AG04450 (cell line): ENCODE results near the gene MYH8. TPM values are rescaled to one million over a fixed set of nuclear protein-coding genes. Genes with fewer than 3 reads are reported as not detected.

Experiments used
- CTCF ChIA-PET: fragments of 300-600, 350-600 bp; formaldehyde crosslinking; extraction: SDS; loops from one replicate; lab custom pipeline; 2022; ENCODE audit warnings: antibody characterized with exemption, inconsistent platforms; lab: Charles Lee
- POLR2A ChIA-PET: fragments of 350-600 bp; formaldehyde crosslinking; extraction: SDS; loops from one replicate; lab custom pipeline; 2021; ENCODE audit warnings: antibody characterized with exemption, inconsistent platforms; lab: Yijun Ruan, JAX
- DNase-seq: peaks from one replicate; pipeline ENCODE4 v3.0.0-alpha.2; 2011; ENCODE audit warnings: low read depth, low spot score
- H3K27ac ChIP-seq: one replicate; pipeline ENCODE4 v1.5.1; 2012; ENCODE audit warnings: low read depth, low read length, control low read depth
- H3K27me3 ChIP-seq: one replicate; pipeline ENCODE4 v1.6.0; 2012; ENCODE audit warnings: low read length; ENCODE audit not compliant: control insufficient read depth, insufficient read depth
- H3K4me3 ChIP-seq: 2 replicates; pipeline ENCODE4 v1.5.1; 2011; ENCODE audit warnings: mild to moderate bottlenecking, low read depth, low read length, control low read depth
- H3K9me3 ChIP-seq: 2 replicates; pipeline ENCODE4 v1.5.1; 2012; ENCODE audit warnings: low read length; ENCODE audit not compliant: control insufficient read depth, insufficient read depth
- CTCF ChIP-seq: IDR thresholded peaks from 2 replicates; pipeline ENCODE4 v1.5.1; 2011; ENCODE audit warnings: low read depth, low read length, control low read depth, inconsistent platforms
- polyA plus RNA-seq: library from polyadenylated mRNA; depleted of rRNA; stranded (reverse); fragments of >200 nt; gene quantifications from 2 replicates; pipeline ENCODE4 v1.2.3, GENCODE V29; 2011; rRNA removed

Gene MYH8
- polyA plus RNA-seq, 1 experiment: not detected

DNA sequence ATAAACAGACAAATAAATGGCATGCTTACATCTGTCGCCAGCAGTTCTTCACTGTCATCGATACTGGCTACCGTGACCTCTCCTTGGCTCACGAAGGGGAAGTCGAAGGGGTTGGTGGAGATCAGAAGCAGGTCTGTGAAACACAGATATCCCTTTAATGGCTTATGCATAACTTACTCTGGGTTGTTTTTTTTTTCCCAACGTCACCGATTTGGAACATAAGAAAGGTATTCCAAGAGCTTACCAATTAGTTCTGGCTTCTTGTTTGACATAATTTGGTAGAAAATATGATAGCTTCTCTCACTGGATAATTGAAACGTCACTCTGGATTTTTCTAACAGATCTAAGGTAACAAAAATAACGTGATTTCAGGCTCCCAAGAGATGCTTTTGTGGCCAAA, 67.1 kb downstream of the MYH8 start:
- H3K27me3 ChIP-seq: no peaks in the 10 kb centered on the region
- peaks cover 39% of the 10 kb centered on the region for H3K9me3 ChIP-seq
- ChIA-PET CTCF (no interaction called here), POLR2A (no interaction called here)
- DNase-seq: no peak
- no peak overlapping the region for H3K27ac ChIP-seq
- no peak overlapping the region for H3K4me3 ChIP-seq
- TF ChIP-seq CTCF: no peak

DNA sequence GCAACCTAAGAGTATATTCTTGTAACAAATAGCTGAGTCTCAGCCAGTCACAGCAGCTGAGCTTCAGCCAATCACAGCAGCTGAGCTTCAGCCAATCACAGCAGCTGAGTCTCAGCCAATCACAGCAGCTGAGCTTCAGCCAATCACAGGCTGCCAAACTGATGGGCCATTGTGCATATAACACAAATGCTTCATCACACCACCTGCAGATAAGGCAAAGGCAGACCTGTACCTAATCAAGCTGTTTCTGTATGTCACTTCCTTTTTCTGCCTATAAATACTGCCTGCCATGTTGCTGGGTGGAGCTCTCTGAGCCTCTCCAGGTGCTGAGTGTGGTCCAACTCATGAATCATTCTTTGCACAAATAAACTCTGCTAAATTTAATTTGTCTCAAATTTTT, 68.9 kb downstream of the MYH8 start:
- no peaks in the 10 kb centered on the region for H3K27me3 ChIP-seq
- no peak for TF ChIP-seq CTCF
- DNase-seq: no peak
- CTCF ChIA-PET: interaction anchor here (0.7 kb wide), 1 partner anchor 31 kb away, joined by 3 read pairs; no protein-coding TSS in a partner anchor
- POLR2A ChIA-PET: no interaction called here
- peaks cover 47% of the 10 kb centered on the region for H3K9me3 ChIP-seq
- H3K4me3 ChIP-seq: no peak overlapping the region
- H3K27ac ChIP-seq: no peak overlapping the region

- no peak overlapping the region for H3K27ac ChIP-seq
- H3K27me3 ChIP-seq: no peaks in the 10 kb centered on the region
- no peak for DNase-seq
- no peak for TF ChIP-seq CTCF
- CTCF ChIA-PET: no interaction called here
- POLR2A ChIA-PET: no interaction called here
- peaks cover 42% of the 10 kb centered on the region for H3K9me3 ChIP-seq
- H3K4me3 ChIP-seq: no peak overlapping the region
Measured at GRCh38 chr17:10349403-10349802, 72.3 kb downstream of the MYH8 start.

- ChIA-PET POLR2A (no interaction called here), CTCF (interaction anchor here (0.6 kb wide), 1 partner anchor 16 kb away, joined by 3 read pairs; no protein-coding TSS in a partner anchor)
- H3K9me3 ChIP-seq: peaks cover 25% of the 10 kb centered on the region
Measured at GRCh38 chr17:10344816-10345215, 76.9 kb downstream of the MYH8 start.

More at GRCh38 chr17:10344816-10345215, 76.9 kb downstream of the MYH8 start:
- Histone ChIP-seq H3K27ac (no peak overlapping the region), H3K4me3 (no peak overlapping the region), H3K27me3 (no peaks in the 10 kb centered on the region)
- TF ChIP-seq CTCF: no peak
- no peak for DNase-seq

Other genes with a start within 250 kb of the MYH8 start
- 5.6 and 6.3 TPM in 2 replicates for gene GAS7, start 223.3 kb downstream of the MYH8 start, polyA plus RNA-seq
- not detected in 2 replicates for gene MYH13, start 48.9 kb downstream of the MYH8 start, polyA plus RNA-seq
- not detected in 2 replicates for gene MYH4, start 47.6 kb upstream of the MYH8 start, polyA plus RNA-seq
- not detected in 2 replicates for gene MYH1, start 96.6 kb upstream of the MYH8 start, polyA plus RNA-seq
- gene MYH2, start 127.7 kb upstream of the MYH8 start, polyA plus RNA-seq: not detected in 2 replicates
- 0.31 and 0.66 TPM in 2 replicates for gene MYH3, start 235.4 kb upstream of the MYH8 start, polyA plus RNA-seq